SK-N-SH (cell line): Measurements from ENCODE around the gene EBF3. TPM values are rescaled to one million over a fixed set of nuclear protein-coding genes. Genes with fewer than 3 reads are reported as not detected.

ENCODE experiments used
- CTCF ChIA-PET: fragments of 300-600, 350-600 bp; formaldehyde crosslinking; extraction: SDS; loops from one replicate; lab custom pipeline; 2021; lab: Yijun Ruan, JAX
- POLR2A ChIA-PET: fragments of 350-600 bp; sonication (Branson Sonifier 250); formaldehyde crosslinking; extraction: SDS; loops from one replicate; lab custom pipeline; 2020; ENCODE audit warnings: antibody characterized with exemption, inconsistent platforms; lab: Yijun Ruan, JAX
- DNase-seq: peaks from one replicate; pipeline ENCODE4 v3.0.0; 2012
- H2AFZ ChIP-seq: fragments of 200-600 bp; sonication (generic); 2 replicates; pipeline ENCODE4 v1.8.1; 2016; ENCODE audit warnings: antibody characterized with exemption, mild to moderate bottlenecking, low read depth
- H3F3A ChIP-seq: fragments of 200-600 bp; sonication (generic); replicated peaks from 2 replicates; pipeline ENCODE3; 2016; ENCODE audit warnings: antibody characterized with exemption, mild to moderate bottlenecking; ENCODE audit not compliant: insufficient read depth
- H3K27ac ChIP-seq, 2 experiments: fragments of 200-500 bp in 1 of 2; fragments of 200-600 bp in 1 of 2; sonication (Bioruptor generic) in 1 of 2; sonication (generic), shearing (Covaris generic) in 1 of 2; 2 replicates each; pipeline versions ENCODE4 v1.5.1 to v1.6.1; 2014 to 2016; ENCODE audit warnings: low read depth in 2 of 2, inconsistent platforms in 1 of 2, low read length in 1 of 2, mild to moderate bottlenecking in 1 of 2, mixed read lengths in 1 of 2
- H3K27me3 ChIP-seq: fragments of 200-600 bp; sonication (generic), shearing (Covaris generic); 2 replicates; pipeline ENCODE4 v1.6.1; 2016; ENCODE audit warnings: mixed run types; ENCODE audit not compliant: insufficient read depth
- H3K36me3 ChIP-seq, 2 experiments: fragments of 200-500 bp in 1 of 2; fragments of 200-600 bp in 1 of 2; sonication (Bioruptor generic) in 1 of 2; sonication (generic) in 1 of 2; replicated peaks in 1 of 2; 2 replicates each; pipeline versions ENCODE3 to v1.5.1; 2014 to 2016; ENCODE audit warnings: low read length in 1 of 2, mild to moderate bottlenecking in 1 of 2; ENCODE audit not compliant: insufficient read depth in 2 of 2, control insufficient read depth in 1 of 2
- H3K4me1 ChIP-seq, 2 experiments: fragments of 200-500 bp in 1 of 2; fragments of 200-600 bp in 1 of 2; sonication (Bioruptor generic) in 1 of 2; sonication (generic), shearing (Covaris generic) in 1 of 2; 2 replicates each; pipeline versions ENCODE4 v1.5.1 to v1.6.1; 2014 to 2016; ENCODE audit warnings: low read depth in 1 of 2, low read length in 1 of 2, mixed run types in 1 of 2; ENCODE audit not compliant: insufficient read depth in 2 of 2, control insufficient read depth in 1 of 2
- H3K4me2 ChIP-seq: fragments of 200-600 bp; sonication (generic), shearing (Covaris generic); 2 replicates; pipeline ENCODE4 v1.6.1; 2017; ENCODE audit warnings: mixed run types
- H3K4me3 ChIP-seq, 2 experiments: fragments of 200-500 bp in 1 of 2; fragments of 200-600 bp in 1 of 2; sonication (Bioruptor generic) in 1 of 2; sonication (generic), shearing (Covaris generic) in 1 of 2; 2 replicates each; pipeline versions ENCODE4 v1.5.1 to v1.8.1; 2014 to 2016; ENCODE audit warnings: low read depth in 2 of 2, inconsistent platforms in 1 of 2, low read length in 1 of 2, mild to moderate bottlenecking in 1 of 2, mixed read lengths in 1 of 2, moderate library complexity in 1 of 2
- H3K79me2 ChIP-seq: fragments of 200-600 bp; sonication (generic); 2 replicates; pipeline ENCODE4 v1.8.1; 2017; ENCODE audit warnings: mild to moderate bottlenecking; ENCODE audit not compliant: insufficient read depth
- H3K9ac ChIP-seq: fragments of 200-600 bp; sonication (generic); 2 replicates; pipeline ENCODE4 v1.6.1; 2017; ENCODE audit warnings: mixed run types
- H3K9me2 ChIP-seq: fragments of 200-600 bp; sonication (generic); 2 replicates; pipeline ENCODE4 v1.6.1; 2017; ENCODE audit warnings: mixed run types
- H3K9me3 ChIP-seq: fragments of 200-600 bp; sonication (generic); 2 replicates; pipeline ENCODE4 v1.6.1; 2017; ENCODE audit warnings: mixed run types, mild to moderate bottlenecking, moderate library complexity
- H4K20me1 ChIP-seq: fragments of 200-600 bp; sonication (generic); 2 replicates; pipeline ENCODE4 v1.6.1; 2017; ENCODE audit warnings: mild to moderate bottlenecking, mixed run types; ENCODE audit not compliant: insufficient read depth
- FOXJ3 ChIP-seq: sonication (generic); formaldehyde crosslinking; IDR thresholded peaks from 2 replicates; pipeline ENCODE4 v1.5.1; 2020; ENCODE audit warnings: mild to moderate bottlenecking, missing genetic modification reagents
- GATA2 ChIP-seq: sonication (generic); formaldehyde crosslinking; IDR thresholded peaks from 2 replicates; pipeline ENCODE4 v1.5.0; 2020; ENCODE audit warnings: mild to moderate bottlenecking, missing genetic modification reagents
- IRF3 ChIP-seq: fragments of 150-350 bp; IDR thresholded peaks from 2 replicates; pipeline ENCODE4 v1.6.1; 2016; ENCODE audit warnings: mild to moderate bottlenecking, low read depth, low read length
- MEF2A ChIP-seq: IDR thresholded peaks from 2 replicates; pipeline ENCODE4 v1.4.0; 2012; ENCODE audit warnings: low read depth, borderline replicate concordance
- NFIC ChIP-seq: IDR thresholded peaks from 2 replicates; pipeline ENCODE4 v1.4.0; 2012; ENCODE audit warnings: borderline replicate concordance
- RFX5 ChIP-seq: IDR thresholded peaks from 2 replicates; pipeline ENCODE4 v1.6.1; 2012; ENCODE audit warnings: mild to moderate bottlenecking, improper control_type of control experiment, low read length
- TEAD4 ChIP-seq: IDR thresholded peaks from 2 replicates; pipeline ENCODE4 v1.4.0; 2012; ENCODE audit warnings: mild to moderate bottlenecking, borderline replicate concordance; ENCODE audit not compliant: insufficient read depth
- WGBS: methylation state at CpG from one replicate; pipeline ENCODE4 v1.1.6; 2017; ENCODE audit warnings: low lambda C conversion rate; 5-methylcytosine and 5-hydroxymethylcytosine counted together
- polyA plus RNA-seq, 3 experiments: library from polyadenylated mRNA; depleted of rRNA; stranded (reverse); fragments of >200 nt; gene quantifications; 2 replicates each; pipeline ENCODE4 v1.2.3, GENCODE V29; 2012

Gene EBF3
- polyA plus RNA-seq, 1 of the 3 experiments (the other 2 are of a cell fraction) = not detected

DNA sequence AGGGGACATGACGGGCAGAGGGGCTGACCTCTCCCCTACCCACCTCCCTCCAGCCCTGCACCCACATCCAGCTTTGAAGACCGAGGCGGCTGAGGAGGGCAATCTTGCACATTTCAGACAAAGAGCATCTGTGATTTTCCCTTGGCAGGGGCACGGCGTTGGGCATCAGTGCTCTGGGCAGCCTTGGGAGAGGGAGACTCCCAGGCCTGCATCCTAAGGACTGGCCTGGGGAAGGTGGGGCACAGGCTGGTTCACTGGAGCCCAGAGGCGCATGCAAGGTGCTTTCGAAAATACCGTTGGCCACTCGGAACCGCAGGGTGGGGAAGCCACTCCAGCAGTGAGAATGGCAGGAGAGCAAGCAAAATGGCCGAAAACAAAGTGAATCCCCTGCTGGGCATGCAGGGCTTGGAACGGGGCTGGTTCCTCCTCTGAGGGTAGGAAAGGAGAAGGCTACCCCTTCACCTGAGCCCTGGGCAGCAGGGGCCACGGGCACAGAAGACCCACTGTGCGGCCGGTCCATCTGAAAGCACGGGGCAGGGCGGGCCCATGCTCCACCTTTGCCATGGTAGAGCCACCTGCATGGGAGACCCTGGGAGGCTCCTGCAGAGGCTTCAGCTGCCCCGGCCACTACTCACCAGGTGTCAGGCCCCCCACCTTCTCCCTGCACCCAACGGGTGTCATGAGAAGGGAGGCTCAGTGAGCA, 49.8 kb downstream of the EBF3 start:
- H3K9me2 ChIP-seq = no peaks in the 10 kb centered on the region
- H3K27ac ChIP-seq = no peak overlapping the region
- no peaks in the 10 kb centered on the region for H3K9me3 ChIP-seq
- H3K4me1 ChIP-seq = peaks cover 0 to 8% of the 10 kb centered on the region in 2 experiments; a peak in 2 of 4 replicates
- POLR2A ChIA-PET = no interaction called here
- no peak overlapping the region for H2AFZ ChIP-seq
- TF ChIP-seq MEF2A (no peak), IRF3 (no peak), TEAD4 (no peak)
- H3K27me3 ChIP-seq = no peaks in the 10 kb centered on the region
- H3K9ac ChIP-seq = no peak overlapping the region
- WGBS = 54% methylated on average over 12 of the region's 19 CpGs
- CTCF ChIA-PET = interaction anchor here (0.9 to 3.6 kb wide), 3 partner anchors 10 to 38 kb away, joined by 3 to 14 read pairs (median 3); no protein-coding TSS in a partner anchor
- no peaks in the 10 kb centered on the region for H3K79me2 ChIP-seq
- no peaks in the 10 kb centered on the region for H4K20me1 ChIP-seq
- DNase-seq = no peak
- no peak overlapping the region for H3K4me2 ChIP-seq
- H3F3A ChIP-seq = no peaks in the 10 kb centered on the region
- H3K36me3 ChIP-seq = no peaks in the 10 kb centered on the region
- no peak overlapping the region for H3K4me3 ChIP-seq

DNA sequence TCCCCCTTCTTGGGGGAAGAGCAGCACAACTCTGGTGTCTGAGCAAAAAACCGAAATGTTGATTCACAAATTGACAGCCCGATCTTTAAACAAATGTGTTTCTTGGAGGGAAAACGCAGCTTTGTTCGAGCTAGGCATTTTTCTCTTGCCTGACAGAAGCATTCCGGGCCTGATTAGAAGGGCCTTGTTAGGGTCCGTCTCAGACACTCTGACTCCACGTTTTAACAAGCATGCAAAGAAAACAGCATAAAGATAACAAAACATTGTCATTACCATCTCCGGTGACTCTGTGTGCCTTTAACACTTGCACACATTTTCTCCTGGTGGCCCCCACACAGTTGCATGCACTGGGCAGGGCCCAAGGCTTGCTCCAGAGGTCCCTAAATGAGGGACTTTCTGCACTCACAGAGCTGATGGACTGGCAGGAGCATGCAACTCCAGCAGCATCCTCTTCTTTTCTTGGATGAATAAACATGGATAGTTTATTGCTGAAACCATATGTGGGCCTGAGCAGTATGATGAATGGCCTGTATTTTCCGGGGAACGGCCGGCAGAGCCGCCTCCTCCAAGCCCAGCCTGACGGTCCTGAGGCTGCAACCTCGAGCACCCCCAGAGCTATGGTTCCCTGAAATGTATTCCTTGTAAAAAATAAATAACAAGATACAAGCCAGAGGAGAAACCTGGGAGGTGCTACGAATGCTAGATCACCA, 50.9 kb downstream of the EBF3 start:
- POLR2A ChIA-PET = no interaction called here
- Histone ChIP-seq H3F3A (no peaks in the 10 kb centered on the region), H2AFZ (no peak overlapping the region), H3K4me2 (no peak overlapping the region), H3K27me3 (no peaks in the 10 kb centered on the region), H3K9ac (no peak overlapping the region), H3K9me2 (no peaks in the 10 kb centered on the region), H3K36me3 (no peaks in the 10 kb centered on the region), H3K9me3 (no peaks in the 10 kb centered on the region), H3K4me1 (peaks cover 0 to 8% of the 10 kb centered on the region in 2 experiments; a peak in 2 of 4 replicates), H3K4me3 (no peak overlapping the region), H3K79me2 (no peaks in the 10 kb centered on the region), H3K27ac (no peak overlapping the region), H4K20me1 (no peaks in the 10 kb centered on the region)
- CTCF ChIA-PET = interaction anchor here (0.9 to 3.6 kb wide), 2 partner anchors 24 to 39 kb away, joined by 3 to 14 read pairs; no protein-coding TSS in a partner anchor
- DNase-seq = no peak
- WGBS = 43% methylated on average over 15 of the region's 15 CpGs
- no peak for TF ChIP-seq FOXJ3 (CRISPR knock-in tag)
- TF ChIP-seq NFIC = no peak
- TF ChIP-seq RFX5 = no peak
- no peak for TF ChIP-seq GATA2 (CRISPR knock-in tag)
